Gastrocnemius medialis (tissue), 4 donors: ENCODE measurements around the gene VWA1. TPM values are rescaled to one million over a fixed set of nuclear protein-coding genes. Genes with fewer than 3 reads are reported as not detected.

ENCODE experiments used
- ATAC-seq, 2 donors: fragments of 150-250 bp; one replicate each; pipeline ENCODE4 v1.9.1; 2016
- DNase-seq, 2 donors: peaks; one replicate each; pipeline ENCODE4 v3.0.0-alpha.2; 2019
- H3K27ac ChIP-seq, 4 donors: fragments of 200-600 bp; sonication (generic); 1 replicate in 1 of 4; 2 replicates in 3 of 4; pipeline ENCODE4 v1.5.1; 2016 to 2018; ENCODE audit warnings: mild to moderate bottlenecking in 2 of 4, moderate library complexity in 1 of 4
- H3K27me3 ChIP-seq, 3 donors: fragments of 200-600 bp; sonication (generic) in 2 of 3; 1 replicate in 1 of 3; 2 replicates in 2 of 3; pipeline versions ENCODE4 v1.5.1 to v1.6.0; 2016 to 2019; ENCODE audit warnings: mild to moderate bottlenecking in 1 of 3, moderate library complexity in 1 of 3
- H3K36me3 ChIP-seq, 2 donors: fragments of 200-600 bp; sonication (generic) in 1 of 2; one replicate each; pipeline ENCODE4 v1.5.1; 2017 to 2018
- H3K4me1 ChIP-seq, 2 donors: fragments of 200-600 bp; sonication (generic) in 1 of 2; one replicate each; pipeline ENCODE4 v1.5.1; 2016 to 2017; ENCODE audit warnings: mild to moderate bottlenecking in 2 of 2
- H3K4me3 ChIP-seq, 4 donors: fragments of 200-600 bp; sonication (generic) in 3 of 4; 1 replicate in 1 of 4; 2 replicates in 3 of 4; pipeline ENCODE4 v1.5.1; 2016 to 2019; ENCODE audit warnings: mild to moderate bottlenecking in 2 of 4
- H3K9me3 ChIP-seq, 3 donors: fragments of 200-600 bp; sonication (generic) in 2 of 3; 1 replicate in 1 of 3; 2 replicates in 2 of 3; pipeline ENCODE4 v1.5.1; 2016 to 2019
- POLR2A ChIP-seq, 2 donors: fragments of 450-650 bp; IDR thresholded peaks; one replicate each; pipeline ENCODE4 v1.6.1; 2017; ENCODE audit warnings: antibody characterized with exemption in 2 of 2, mild to moderate bottlenecking in 2 of 2, moderate library complexity in 2 of 2
- in situ Hi-C, 4 donors: fragments of 200-750 bp; cut with MboI; loops; one replicate each; pipeline versions ENCODE4 v1.15.0 to v1.8.0; 2017; ENCODE audit warnings: low sequenced_read_pairs in 4 of 4
- intact Hi-C: fragments of 100-400 bp; cut with DNase I; formaldehyde crosslinking; loops from one replicate; pipeline ENCODE4 v1.15.1; 2023; ENCODE audit warnings: low total_unique reads
- total RNA-seq, 4 donors: library from RNA; depleted of rRNA; stranded (reverse); fragments of >200 nt; gene quantifications; one replicate each; pipeline versions ENCODE4 v1.1.0 to v1.2.3, GENCODE V29; 2016
- TF ChIP-seq, protein P1 (sequence below), 5 experiments: fragments of 450-650 bp in 3 of 5; fragments of 200-600 bp in 2 of 5; sonication (generic) in 2 of 5; IDR thresholded peaks in 4 of 5; conservative IDR thresholded peaks in 1 of 5; 1 replicate in 4 of 5; 2 replicates in 1 of 5; pipeline ENCODE4 v1.5.1; 2016 to 2019; ENCODE audit warnings: antibody characterized with exemption in 5 of 5, mild to moderate bottlenecking in 3 of 5, moderate library complexity in 3 of 5

The VWA1 gene
- total RNA-seq, 4 donors from 2014 or later: 2.1 to 8.3 (median 6.0) TPM

- no peak overlapping the region for H3K4me3 ChIP-seq
- intact Hi-C loops: no loop called here
- no peak overlapping the region for H3K27ac ChIP-seq
- ATAC-seq (no peak), DNase-seq (no peak)
- TF ChIP-seq, protein P1, sequence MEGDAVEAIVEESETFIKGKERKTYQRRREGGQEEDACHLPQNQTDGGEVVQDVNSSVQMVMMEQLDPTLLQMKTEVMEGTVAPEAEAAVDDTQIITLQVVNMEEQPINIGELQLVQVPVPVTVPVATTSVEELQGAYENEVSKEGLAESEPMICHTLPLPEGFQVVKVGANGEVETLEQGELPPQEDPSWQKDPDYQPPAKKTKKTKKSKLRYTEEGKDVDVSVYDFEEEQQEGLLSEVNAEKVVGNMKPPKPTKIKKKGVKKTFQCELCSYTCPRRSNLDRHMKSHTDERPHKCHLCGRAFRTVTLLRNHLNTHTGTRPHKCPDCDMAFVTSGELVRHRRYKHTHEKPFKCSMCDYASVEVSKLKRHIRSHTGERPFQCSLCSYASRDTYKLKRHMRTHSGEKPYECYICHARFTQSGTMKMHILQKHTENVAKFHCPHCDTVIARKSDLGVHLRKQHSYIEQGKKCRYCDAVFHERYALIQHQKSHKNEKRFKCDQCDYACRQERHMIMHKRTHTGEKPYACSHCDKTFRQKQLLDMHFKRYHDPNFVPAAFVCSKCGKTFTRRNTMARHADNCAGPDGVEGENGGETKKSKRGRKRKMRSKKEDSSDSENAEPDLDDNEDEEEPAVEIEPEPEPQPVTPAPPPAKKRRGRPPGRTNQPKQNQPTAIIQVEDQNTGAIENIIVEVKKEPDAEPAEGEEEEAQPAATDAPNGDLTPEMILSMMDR (IDR thresholded peaks at IDR 0.05 in 4 of 5, conservative IDR thresholded peaks at IDR 0.05 in 1 of 5): no peak
- TF ChIP-seq POLR2A (IDR thresholded peaks at IDR 0.05): no peak
- H3K36me3 ChIP-seq: peaks cover 0 to 85% of the 10 kb centered on the region in 2 donors
- H3K4me1 ChIP-seq: no peaks in the 10 kb centered on the region
- H3K27me3 ChIP-seq: no peaks in the 10 kb centered on the region
- no peaks in the 10 kb centered on the region for H3K9me3 ChIP-seq
- in situ Hi-C loops: no loop called here
Measured at GRCh38 chr1:1487701-1488100, 52.2 kb downstream of the VWA1 start.

- no peaks in the 10 kb centered on the region for H3K4me1 ChIP-seq
- H3K27me3 ChIP-seq: no peaks in the 10 kb centered on the region
- ATAC-seq: no peak
- H3K27ac ChIP-seq: no peak overlapping the region
- in situ Hi-C loops (no loop called here), intact Hi-C loops (no loop called here)
- no peak overlapping the region for H3K4me3 ChIP-seq
- peaks cover 0 to 80% of the 10 kb centered on the region in 2 donors for H3K36me3 ChIP-seq
- TF ChIP-seq POLR2A (IDR thresholded peaks at IDR 0.05): no peak
- no peak for DNase-seq
- no peaks in the 10 kb centered on the region for H3K9me3 ChIP-seq
Measured at GRCh38 chr1:1489231-1489630, 53.7 kb downstream of the VWA1 start.

GRCh38 chr1:1489861-1490260 lies 54.4 kb downstream of the VWA1 start:
- H3K4me3 ChIP-seq: no peak overlapping the region
- no peaks in the 10 kb centered on the region for H3K27me3 ChIP-seq
- TF ChIP-seq, protein P1 (IDR thresholded peaks at IDR 0.05 in 4 of 5, conservative IDR thresholded peaks at IDR 0.05 in 1 of 5): no peak
- no peak for TF ChIP-seq POLR2A (IDR thresholded peaks at IDR 0.05)
- in situ Hi-C loops (no loop called here), intact Hi-C loops (no loop called here)
- DNase-seq (no peak), ATAC-seq (no peak)
- no peaks in the 10 kb centered on the region for H3K9me3 ChIP-seq
- peaks cover 0 to 79% of the 10 kb centered on the region in 2 donors for H3K36me3 ChIP-seq
- no peak overlapping the region for H3K27ac ChIP-seq
- H3K4me1 ChIP-seq: no peaks in the 10 kb centered on the region

DNA sequence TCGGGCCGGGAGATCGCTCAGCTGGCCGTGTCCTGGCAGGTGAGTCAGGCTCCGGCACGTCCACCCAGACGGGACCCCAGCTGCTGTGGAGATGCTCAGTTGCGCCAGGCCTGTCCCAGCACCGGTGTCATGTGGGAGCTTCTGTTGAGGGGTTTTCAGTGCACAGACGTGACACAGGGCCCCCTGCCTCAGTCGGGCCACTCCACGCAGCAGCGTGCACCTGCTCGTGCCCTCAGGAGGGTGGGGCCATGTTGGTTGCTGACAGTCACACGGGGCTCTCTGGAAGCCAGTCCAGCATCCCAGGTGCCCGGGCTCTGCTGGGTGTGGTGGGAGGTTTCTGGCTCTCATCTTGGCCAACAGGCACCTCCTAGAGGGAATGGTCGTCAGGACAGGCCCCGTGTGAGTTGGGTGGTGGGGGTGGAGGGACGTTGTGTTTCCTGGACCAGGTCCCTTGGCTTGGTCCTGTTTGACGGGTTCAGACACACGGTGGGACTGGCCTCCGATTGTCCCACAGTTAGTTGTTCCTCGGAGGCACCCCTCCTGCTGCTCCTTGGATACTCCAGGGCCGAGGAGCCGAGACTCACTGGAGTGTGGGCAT lies 55.2 kb downstream of the VWA1 start:
- DNase-seq (no peak), ATAC-seq (no peak)
- intact Hi-C loops (no loop called here), in situ Hi-C loops (no loop called here)
- no peak for TF ChIP-seq POLR2A (IDR thresholded peaks at IDR 0.05)
- TF ChIP-seq, protein P1 (IDR thresholded peaks at IDR 0.05 in 4 of 5, conservative IDR thresholded peaks at IDR 0.05 in 1 of 5): no peak
- H3K4me3 ChIP-seq: no peak overlapping the region
- no peaks in the 10 kb centered on the region for H3K9me3 ChIP-seq
- peaks cover 0 to 76% of the 10 kb centered on the region in 2 donors for H3K36me3 ChIP-seq
- H3K27me3 ChIP-seq: no peaks in the 10 kb centered on the region
- no peaks in the 10 kb centered on the region for H3K4me1 ChIP-seq
- no peak overlapping the region for H3K27ac ChIP-seq

DNA sequence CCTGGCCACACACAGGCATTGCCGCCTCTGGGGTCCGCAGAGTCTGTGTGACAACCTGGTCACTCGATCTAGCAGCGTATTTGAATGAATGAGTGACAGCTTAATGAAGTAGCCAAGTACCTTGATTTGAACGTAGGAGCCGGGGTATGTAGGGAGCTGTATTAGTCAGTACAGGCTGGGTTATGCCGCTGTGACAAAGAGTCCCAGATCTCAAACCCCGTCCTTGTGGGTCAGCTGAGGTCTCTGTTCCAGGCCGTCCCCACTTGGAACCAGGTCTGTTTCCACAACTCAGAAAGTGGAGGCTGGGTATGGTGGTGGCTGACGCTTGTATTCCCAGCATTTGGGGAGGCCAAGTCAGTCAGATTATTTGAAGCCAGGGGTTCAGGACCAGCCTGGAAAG lies 56.1 kb downstream of the VWA1 start:
- intact Hi-C loops: no loop called here
- in situ Hi-C loops: no loop called here
- peaks cover 0 to 76% of the 10 kb centered on the region in 2 donors for H3K36me3 ChIP-seq
- no peaks in the 10 kb centered on the region for H3K4me1 ChIP-seq
- H3K4me3 ChIP-seq: no peak overlapping the region
- DNase-seq (no peak), ATAC-seq (no peak)
- TF ChIP-seq, protein P1 (IDR thresholded peaks at IDR 0.05 in 4 of 5, conservative IDR thresholded peaks at IDR 0.05 in 1 of 5): no peak
- no peak for TF ChIP-seq POLR2A (IDR thresholded peaks at IDR 0.05)
- no peak overlapping the region for H3K27ac ChIP-seq
- H3K9me3 ChIP-seq: no peaks in the 10 kb centered on the region
- no peaks in the 10 kb centered on the region for H3K27me3 ChIP-seq

Other genes with a start within 250 kb of the VWA1 start
- gene TNFRSF18, start 229.1 kb upstream of the VWA1 start, total RNA-seq: not detected
- gene TNFRSF4, start 221.5 kb upstream of the VWA1 start, total RNA-seq: 1 to 10 TPM in 1 of 4 donors, under 1 TPM in 2, not detected in 1; 0.42 to 2.1 (median 0.46) TPM
- 10 to 100 TPM; 51.0 to 94.2 (median 79.4) TPM for gene SDF4, start 203.7 kb upstream of the VWA1 start, total RNA-seq
- gene B3GALT6, start 203.5 kb upstream of the VWA1 start, total RNA-seq: 10 to 100 TPM in 3 of 4 donors, 1 to 10 TPM in 1; 8.5 to 32.8 (median 20.6) TPM
- 1 to 10 TPM in 1 of 4 donors, not detected in 3; 2.7 TPM for gene C1QTNF12, start 189.0 kb upstream of the VWA1 start, total RNA-seq
- gene UBE2J2, start 161.8 kb upstream of the VWA1 start, total RNA-seq: 10 to 100 TPM; 31.3 to 42.3 (median 38.3) TPM
- under 1 TPM in 3 of 4 donors, not detected in 1; 0.19 to 0.91 (median 0.66) TPM for gene SCNN1D, start 155.3 kb upstream of the VWA1 start, total RNA-seq
- gene ACAP3, start 127.8 kb upstream of the VWA1 start, total RNA-seq: 10 to 100 TPM; 18.4 to 31.9 (median 25.8) TPM
- 10 to 100 TPM in 2 of 4 donors, 1 to 10 TPM in 2; 6.2 to 13.1 (median 9.5) TPM for gene PUSL1, start 127.1 kb upstream of the VWA1 start, total RNA-seq
- 10 to 100 TPM; 74.0 to 94.4 (median 84.7) TPM for gene INTS11, start 111.0 kb upstream of the VWA1 start, total RNA-seq
- 10 to 100 TPM; 22.7 to 64.9 (median 34.0) TPM for gene CPTP, start 110.9 kb upstream of the VWA1 start, total RNA-seq
- under 1 TPM in 2 of 4 donors, not detected in 2; 0.20 to 0.44 TPM for gene TAS1R3, start 104.4 kb upstream of the VWA1 start, total RNA-seq
- gene DVL1, start 86.3 kb upstream of the VWA1 start, total RNA-seq: 100 to 1,000 TPM; 196 to 311 (median 258) TPM
- gene MXRA8, start 77.1 kb upstream of the VWA1 start, total RNA-seq: 10 to 100 TPM; 13.9 to 41.9 (median 34.2) TPM
- 100 to 1,000 TPM; 165 to 450 (median 234) TPM for gene AURKAIP1, start 60.5 kb upstream of the VWA1 start, total RNA-seq
- 10 to 100 TPM; 35.0 to 91.1 (median 43.7) TPM for gene CCNL2, start 36.4 kb upstream of the VWA1 start, total RNA-seq
- 100 to 1,000 TPM; 167 to 260 (median 203) TPM for gene MRPL20, start 28.4 kb upstream of the VWA1 start, total RNA-seq
- 1 to 10 TPM in 3 of 4 donors, under 1 TPM in 1; 0.16 to 1.8 (median 1.3) TPM for gene ANKRD65, start 14.4 kb upstream of the VWA1 start, total RNA-seq
- gene ATAD3C, start 14.0 kb downstream of the VWA1 start, total RNA-seq: under 1 TPM in 1 of 4 donors, not detected in 3; 0.07 TPM
- 1 to 10 TPM; 3.5 to 7.1 (median 5.9) TPM for gene ATAD3B, start 36.1 kb downstream of the VWA1 start, total RNA-seq
- 10 to 100 TPM; 22.9 to 47.9 (median 35.6) TPM for gene ATAD3A, start 76.5 kb downstream of the VWA1 start, total RNA-seq
- gene TMEM240, start 104.9 kb downstream of the VWA1 start, total RNA-seq: 1 to 10 TPM in 3 of 4 donors, not detected in 1; 1.1 to 2.0 (median 1.9) TPM
- 100 to 1,000 TPM; 141 to 235 (median 208) TPM for gene SSU72, start 139.2 kb downstream of the VWA1 start, total RNA-seq
- 1 to 10 TPM in 1 of 4 donors, under 1 TPM in 2, not detected in 1; 0.20 to 1.3 (median 0.94) TPM for gene FNDC10, start 164.4 kb downstream of the VWA1 start, total RNA-seq
- 100 to 1,000 TPM in 2 of 4 donors, 10 to 100 TPM in 2; 66.4 to 154 (median 117) TPM for gene MIB2, start 179.8 kb downstream of the VWA1 start, total RNA-seq
- under 1 TPM in 1 of 4 donors, not detected in 3; 0.62 TPM for gene MMP23B, start 196.5 kb downstream of the VWA1 start, total RNA-seq
- gene CDK11B, start 223.3 kb downstream of the VWA1 start, total RNA-seq: 10 to 100 TPM; 19.5 to 49.0 (median 42.2) TPM